Lung (tissue), 16 donors: Measurements from ENCODE around the gene AQP9. TPM values are rescaled to one million over a fixed set of nuclear protein-coding genes. Genes with fewer than 3 reads are reported as not detected.

ENCODE experiments used
- ATAC-seq: fragments of 200-7000 bp; cut with Tn5 transposase; one replicate; pipeline ENCODE4 v1.9.1; 2020; ENCODE audit warnings: moderate number of reproducible peaks; ENCODE audit not compliant: insufficient read depth, low FRiP score
- DNase-seq, 3 donors: peaks; one replicate each; pipeline ENCODE4 v3.0.0-alpha.2; 2013 to 2017
- H3K27ac ChIP-seq, 2 donors: one replicate each; pipeline ENCODE4 v1.5.1; 2013; ENCODE audit warnings: mild to moderate bottlenecking in 2 of 2, moderate library complexity in 2 of 2, control low read depth in 1 of 2, inconsistent platforms in 1 of 2, low read depth in 1 of 2, low read length in 1 of 2
- H3K27me3 ChIP-seq, 3 donors: one replicate each; pipeline ENCODE4 v1.5.1; 2013; ENCODE audit warnings: low read length in 2 of 3; ENCODE audit not compliant: control insufficient read depth in 3 of 3, insufficient read depth in 3 of 3
- H3K36me3 ChIP-seq, 4 donors: one replicate each; pipeline ENCODE4 v1.5.1; 2013; ENCODE audit warnings: low read length in 4 of 4, mild to moderate bottlenecking in 1 of 4, moderate library complexity in 1 of 4; ENCODE audit not compliant: control insufficient read depth in 4 of 4, insufficient read depth in 4 of 4
- H3K4me1 ChIP-seq, 5 donors: one replicate each; pipeline ENCODE4 v1.5.1; 2013; ENCODE audit warnings: low read length in 5 of 5, mild to moderate bottlenecking in 2 of 5, moderate library complexity in 1 of 5; ENCODE audit not compliant: control insufficient read depth in 5 of 5, insufficient read depth in 5 of 5
- H3K4me3 ChIP-seq: one replicate; pipeline ENCODE4 v1.5.1; 2013; ENCODE audit warnings: mild to moderate bottlenecking, control low read depth, moderate library complexity
- H3K9ac ChIP-seq, 2 donors: one replicate each; pipeline ENCODE4 v1.5.1; 2013; ENCODE audit warnings: low read length in 2 of 2, control low read depth in 1 of 2; ENCODE audit not compliant: insufficient read depth in 1 of 2
- H3K9me3 ChIP-seq, 4 donors: one replicate each; pipeline ENCODE4 v1.5.1; 2013; ENCODE audit warnings: low read length in 3 of 4, mild to moderate bottlenecking in 1 of 4, moderate library complexity in 1 of 4; ENCODE audit not compliant: control insufficient read depth in 4 of 4, insufficient read depth in 3 of 4
- CTCF ChIP-seq: IDR thresholded peaks from 2 replicates; pipeline ENCODE4 v1.5.1; 2012; ENCODE audit warnings: mild to moderate bottlenecking; ENCODE audit errors: control extremely low read depth, extremely low read depth
- WGBS, 2 donors: extraction: QIAGEN DNeasy Blood & Tissue Kit; methylation state at CpG; one replicate each; pipeline ENCODE4 v1.1.7; 2013; 5-methylcytosine and 5-hydroxymethylcytosine counted together
- long read RNA-seq, 5 donors: transcript quantifications; one replicate each; lab custom pipeline, GENCODE V29; 2026
- polyA plus RNA-seq, 2 donors: library from polyadenylated mRNA; stranded (reverse); fragments of 200-250 nt; gene quantifications; one replicate each; pipeline ENCODE4 v1.2.1, GENCODE V29; 2013
- total RNA-seq, 2 donors: library from RNA; depleted of rRNA in 1 of 2; stranded (reverse); fragments of >200 nt in 1 of 2; gene quantifications; one replicate each; pipeline ENCODE4 v1.2.1, GENCODE V29; 2014 to 2021
- donor health status: control.
- donor health status: control.
- donor health status: Bipolar disorder and iron deficiency.
- donor health status: healthy.
- donor health status: DM: yes; HTN: yes; CAD: no.

Gene AQP9, protein sequence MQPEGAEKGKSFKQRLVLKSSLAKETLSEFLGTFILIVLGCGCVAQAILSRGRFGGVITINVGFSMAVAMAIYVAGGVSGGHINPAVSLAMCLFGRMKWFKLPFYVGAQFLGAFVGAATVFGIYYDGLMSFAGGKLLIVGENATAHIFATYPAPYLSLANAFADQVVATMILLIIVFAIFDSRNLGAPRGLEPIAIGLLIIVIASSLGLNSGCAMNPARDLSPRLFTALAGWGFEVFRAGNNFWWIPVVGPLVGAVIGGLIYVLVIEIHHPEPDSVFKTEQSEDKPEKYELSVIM
- total RNA-seq (10 to 100 TPM; 12.5 to 31.3 TPM), polyA plus RNA-seq (100 to 1,000 TPM in 1 of 2 donors, 1 to 10 TPM in 1; 6.1 to 329 TPM)
- long read RNA-seq, donor 1: 0 reads
- long read RNA-seq, donor 2: 0 reads
- long read RNA-seq, donor 3: 0 reads
- long read RNA-seq, donor 4: 0 reads
- long read RNA-seq, donor 5: 0 reads

GRCh38 chr15:58138106-58138505 lies at the start of gene AQP9:
Gene AQP9 (plus strand): TSS chr15:58138381. CDS start chr15:58138566, 185 bp downstream.
- ATAC-seq: no peak
- DNase-seq: peak in 1 of 3 donors; percentile 24
- WGBS, 2 donors: 66 to 74% methylated on average over 7 of the region's 7 CpGs
- no peaks in the 10 kb centered on the region for H3K36me3 ChIP-seq
- H3K9me3 ChIP-seq: no peaks in the 10 kb centered on the region
- TF ChIP-seq CTCF: no peak
- peaks cover 0 to 25% (median 0%) of the 10 kb centered on the region in 5 donors for H3K4me1 ChIP-seq
- no peak within 1 kb of the TSS for H3K9ac ChIP-seq
- H3K4me3 ChIP-seq: no peak within 1 kb of the TSS
- H3K27me3 ChIP-seq: peaks cover 0 to 3% (median 0%) of the 10 kb centered on the region in 3 donors
- H3K27ac ChIP-seq: peak within 1 kb of the TSS in 1 of 2 donors; percentile 20

- H3K4me3 ChIP-seq: no peak overlapping the region
- no peaks in the 10 kb centered on the region for H3K27me3 ChIP-seq
- WGBS, 2 donors: 73 to 80% methylated on average over 2 of the region's 2 CpGs
- DNase-seq (no peak), ATAC-seq (no peak)
- H3K27ac ChIP-seq: no peak overlapping the region
- no peaks in the 10 kb centered on the region for H3K9me3 ChIP-seq
- H3K36me3 ChIP-seq: no peaks in the 10 kb centered on the region
- no peak overlapping the region for H3K9ac ChIP-seq
- H3K4me1 ChIP-seq: no peaks in the 10 kb centered on the region
- no peak for TF ChIP-seq CTCF
Measured at GRCh38 chr15:58095415-58095814, 42.8 kb upstream of the AQP9 start.

DNA sequence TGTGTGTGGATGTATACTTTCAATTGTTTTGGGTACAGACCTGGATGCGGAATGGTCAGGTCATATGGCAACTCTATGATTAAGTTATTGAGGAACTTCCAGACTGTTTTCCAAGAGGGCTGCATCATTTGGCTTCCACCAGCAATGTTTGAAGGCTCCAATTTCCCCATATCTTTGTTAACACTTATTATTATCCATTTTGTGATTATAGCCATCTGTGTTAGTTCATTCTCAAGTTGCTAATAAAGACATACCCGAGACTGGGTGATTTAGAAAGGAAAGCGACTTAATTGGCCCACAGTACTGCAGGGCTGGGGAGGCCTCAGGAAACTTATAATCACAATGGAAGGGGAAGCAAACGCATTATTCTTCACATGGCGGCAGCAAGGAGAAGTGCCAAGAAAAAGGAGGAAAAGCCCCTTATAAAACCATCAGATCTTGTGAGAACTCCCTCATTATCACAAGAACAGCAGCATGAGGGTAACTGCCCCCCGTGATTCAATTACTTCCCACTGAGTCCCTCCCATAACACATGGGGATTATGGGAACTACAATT lies 41.6 kb upstream of the AQP9 start:
- H3K9me3 ChIP-seq: no peaks in the 10 kb centered on the region
- no peaks in the 10 kb centered on the region for H3K27me3 ChIP-seq
- no peak overlapping the region for H3K27ac ChIP-seq
- TF ChIP-seq CTCF: no peak
- H3K4me1 ChIP-seq: no peaks in the 10 kb centered on the region
- H3K36me3 ChIP-seq: no peaks in the 10 kb centered on the region
- WGBS, 2 donors: 81 to 90% methylated on average over 6 of the region's 6 CpGs
- no peak overlapping the region for H3K4me3 ChIP-seq
- H3K9ac ChIP-seq: no peak overlapping the region
- ATAC-seq (no peak), DNase-seq (no peak)
